GM12801 (cell line): Measurements from ENCODE around the gene POLR2L.

Experiments
- TF ChIP-seq, protein P1 (sequence below): IDR thresholded peaks from one replicate; pipeline ENCODE4 v1.5.1; 2011; ENCODE audit warnings: control low read depth; ENCODE audit not compliant: insufficient read length; ENCODE audit errors: extremely low read depth

The POLR2L gene

DNA sequence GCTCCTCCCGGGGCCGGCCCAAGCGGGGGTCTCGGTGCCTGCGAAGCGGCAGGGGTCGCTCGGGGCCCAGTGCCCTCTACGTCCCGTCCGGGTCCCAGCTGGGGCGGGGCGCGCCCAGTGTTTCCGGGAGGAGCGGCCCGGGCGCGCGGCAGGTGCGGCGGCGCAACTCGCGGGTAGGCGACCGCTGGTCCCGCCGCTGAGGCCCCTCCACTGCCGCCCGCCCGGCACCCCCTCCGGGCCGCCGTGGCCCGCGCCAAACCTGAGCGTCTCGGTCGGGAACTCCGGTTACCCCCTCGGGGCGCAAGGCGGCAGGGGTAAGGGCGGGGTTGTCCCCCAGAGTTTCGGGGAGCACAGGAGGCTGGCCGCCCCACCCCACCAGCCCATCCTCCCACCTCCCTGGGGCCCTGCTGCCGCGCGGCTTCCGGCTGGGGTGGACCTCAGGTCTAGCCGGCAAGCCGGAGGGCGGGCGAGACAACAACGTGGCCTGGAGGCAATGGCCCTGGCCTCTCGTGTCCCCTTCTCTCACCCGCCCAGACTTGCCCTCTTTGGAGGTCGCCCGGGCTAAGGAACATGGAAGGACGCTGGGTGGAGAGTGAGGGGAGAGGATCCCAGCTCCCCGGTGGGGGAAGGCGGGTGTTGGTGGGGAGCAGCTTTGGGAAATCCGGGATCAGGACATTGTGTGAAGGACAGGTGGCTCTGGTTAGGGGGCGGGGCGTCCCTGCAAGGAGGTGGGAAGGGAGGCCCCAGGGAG is 15.0 kb downstream of the POLR2L start:
- TF ChIP-seq, protein P1, sequence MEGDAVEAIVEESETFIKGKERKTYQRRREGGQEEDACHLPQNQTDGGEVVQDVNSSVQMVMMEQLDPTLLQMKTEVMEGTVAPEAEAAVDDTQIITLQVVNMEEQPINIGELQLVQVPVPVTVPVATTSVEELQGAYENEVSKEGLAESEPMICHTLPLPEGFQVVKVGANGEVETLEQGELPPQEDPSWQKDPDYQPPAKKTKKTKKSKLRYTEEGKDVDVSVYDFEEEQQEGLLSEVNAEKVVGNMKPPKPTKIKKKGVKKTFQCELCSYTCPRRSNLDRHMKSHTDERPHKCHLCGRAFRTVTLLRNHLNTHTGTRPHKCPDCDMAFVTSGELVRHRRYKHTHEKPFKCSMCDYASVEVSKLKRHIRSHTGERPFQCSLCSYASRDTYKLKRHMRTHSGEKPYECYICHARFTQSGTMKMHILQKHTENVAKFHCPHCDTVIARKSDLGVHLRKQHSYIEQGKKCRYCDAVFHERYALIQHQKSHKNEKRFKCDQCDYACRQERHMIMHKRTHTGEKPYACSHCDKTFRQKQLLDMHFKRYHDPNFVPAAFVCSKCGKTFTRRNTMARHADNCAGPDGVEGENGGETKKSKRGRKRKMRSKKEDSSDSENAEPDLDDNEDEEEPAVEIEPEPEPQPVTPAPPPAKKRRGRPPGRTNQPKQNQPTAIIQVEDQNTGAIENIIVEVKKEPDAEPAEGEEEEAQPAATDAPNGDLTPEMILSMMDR = no peak

DNA sequence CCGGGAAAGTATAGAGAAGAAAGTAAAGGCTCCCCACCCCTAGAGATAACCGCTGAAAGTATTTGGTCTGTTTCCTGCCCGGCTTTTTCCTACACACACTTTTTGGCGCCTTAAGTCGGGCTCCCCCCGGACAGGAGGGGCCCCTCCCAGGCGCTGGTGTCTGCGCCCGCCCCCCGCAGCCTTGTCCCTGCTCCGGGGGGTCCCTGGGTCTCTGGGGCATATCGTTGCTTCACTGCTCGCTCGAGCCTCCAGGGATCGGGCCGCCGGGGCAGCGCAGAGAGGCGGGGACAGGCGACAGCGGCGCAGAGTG is 15.5 kb downstream of the POLR2L start:
- TF ChIP-seq, protein P1 = no peak

DNA sequence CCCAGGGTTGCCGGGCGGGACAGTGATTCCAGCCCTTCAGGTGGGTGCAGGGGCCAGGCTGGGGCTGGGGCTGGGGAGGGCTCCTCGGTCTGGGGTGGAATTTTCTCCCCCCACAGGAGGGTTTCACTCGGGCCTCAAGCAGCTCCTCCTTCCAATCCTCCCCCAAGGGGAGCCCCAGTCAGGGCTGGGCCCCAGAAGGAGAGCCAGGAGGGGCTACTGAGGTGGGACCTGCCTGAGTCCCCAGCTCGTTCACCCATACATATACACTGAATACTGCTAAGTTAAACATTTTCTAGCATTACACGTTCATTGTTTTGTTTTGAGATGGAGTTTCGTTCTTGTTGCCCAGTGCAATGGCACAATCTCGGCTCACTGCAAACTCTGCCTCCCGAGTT is 16.1 kb downstream of the POLR2L start:
- TF ChIP-seq, protein P1 = no peak

DNA sequence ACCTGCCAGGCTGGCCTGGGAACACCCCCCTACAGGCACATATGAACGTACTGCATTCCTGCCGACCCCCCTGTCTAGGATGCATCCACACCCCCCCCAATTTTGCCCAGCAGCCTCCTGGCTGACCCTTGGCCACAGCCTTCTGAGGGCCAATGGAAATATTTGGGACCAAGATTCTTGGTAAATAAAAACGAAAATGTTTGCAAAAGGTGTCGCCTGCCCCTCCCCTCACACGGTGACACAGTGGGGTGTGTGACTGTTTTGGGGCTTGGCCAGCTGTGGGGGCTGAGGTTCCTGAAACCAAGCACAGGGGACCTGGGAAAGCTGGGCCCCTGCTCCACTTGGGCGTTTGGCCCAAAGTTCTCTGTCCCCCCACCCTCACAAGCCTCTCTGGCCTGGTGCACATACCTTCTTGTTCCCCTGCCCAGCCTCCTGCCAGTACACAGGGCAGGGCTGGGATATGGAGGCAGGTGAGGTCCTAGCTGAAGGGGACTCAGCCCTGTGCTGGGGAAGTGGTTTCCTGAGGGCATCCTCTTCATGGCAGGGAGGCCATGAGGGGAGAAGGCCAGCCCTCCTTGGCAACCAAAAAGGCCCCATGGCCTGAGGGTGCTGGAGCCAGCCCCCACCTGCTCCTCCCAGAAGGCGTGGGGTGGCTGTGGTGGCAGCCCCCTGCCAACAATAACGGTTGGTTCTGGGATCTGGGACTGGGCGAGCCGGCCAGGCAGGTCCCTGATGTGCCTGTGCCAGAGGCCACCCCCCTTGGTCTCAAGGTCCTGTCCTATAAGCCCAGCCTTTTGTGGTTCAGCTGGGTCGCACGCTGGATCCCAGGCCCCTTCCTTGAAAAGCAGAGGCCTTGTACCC is 16.7 kb downstream of the POLR2L start:
- TF ChIP-seq, protein P1 = no peak

DNA sequence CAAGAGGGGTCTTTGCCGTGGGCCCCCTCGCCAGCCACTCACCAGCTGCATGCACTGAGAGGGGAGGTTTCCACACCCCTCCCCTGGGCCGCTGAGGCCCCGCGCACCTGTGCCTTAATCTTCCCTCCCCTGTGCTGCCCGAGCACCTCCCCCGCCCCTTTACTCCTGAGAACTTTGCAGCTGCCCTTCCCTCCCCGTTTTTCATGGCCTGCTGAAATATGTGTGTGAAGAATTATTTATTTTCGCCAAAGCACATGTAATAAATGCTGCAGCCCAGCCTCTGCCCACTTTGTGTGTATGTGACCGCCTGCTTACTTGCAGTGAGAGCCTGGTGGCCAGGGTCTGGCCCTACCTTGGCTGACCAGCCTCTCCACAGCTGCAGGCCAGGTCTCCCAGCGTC is 17.4 kb downstream of the POLR2L start:
- TF ChIP-seq, protein P1 = no peak

DNA sequence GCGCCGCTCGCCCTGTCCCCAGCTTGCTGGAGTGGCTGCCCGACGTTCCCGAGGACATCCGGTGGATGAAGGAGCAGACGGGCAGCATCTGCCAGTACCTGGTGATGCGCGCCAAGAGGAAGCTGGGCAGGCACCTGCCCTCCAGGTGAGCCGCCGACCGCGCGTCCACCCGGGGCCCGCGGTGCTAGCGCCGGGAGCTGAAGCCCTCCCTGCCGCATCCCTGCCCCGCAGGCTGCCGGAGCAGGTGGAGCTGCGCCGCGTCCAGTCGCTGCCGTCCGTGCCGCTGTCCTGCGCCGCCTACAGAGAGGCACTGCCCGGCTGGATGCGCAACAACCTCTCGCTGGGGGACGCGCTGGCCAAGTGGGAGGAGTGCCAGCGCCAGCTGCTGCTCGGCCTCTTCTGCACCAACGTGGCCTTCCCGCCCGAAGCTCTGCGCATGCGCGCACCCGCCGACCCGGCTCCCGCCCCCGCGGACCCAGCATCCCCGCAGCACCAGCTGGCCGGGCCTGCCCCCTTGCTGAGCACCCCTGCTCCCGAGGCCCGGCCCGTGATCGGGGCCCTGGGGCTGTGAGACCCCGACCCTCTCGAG is 17.9 kb downstream of the POLR2L start:
- TF ChIP-seq, protein P1 = no peak
